Loucy (cell line): Measurements from ENCODE around the gene PNLIPRP1.

Experiments used
- H2AFZ ChIP-seq: fragments of 200-600 bp; sonication (generic); 2 replicates; pipeline ENCODE4 v1.6.0; 2016; ENCODE audit warnings: antibody characterized with exemption, mild to moderate bottlenecking, low read length, moderate library complexity
- H3F3A ChIP-seq: fragments of 200-600 bp; 2 replicates; pipeline ENCODE4 v1.6.0; 2016; ENCODE audit warnings: antibody characterized with exemption, low read depth, mild to moderate bottlenecking
- H3K27me3 ChIP-seq: fragments of 200-600 bp; sonication (generic); 2 replicates; pipeline ENCODE4 v1.6.1; 2014; ENCODE audit warnings: low read length, mild to moderate bottlenecking; ENCODE audit not compliant: insufficient read depth, poor library complexity, severe bottlenecking
- H3K36me3 ChIP-seq: fragments of 200-600 bp; sonication (generic); 2 replicates; pipeline ENCODE4 v1.6.1; 2016; ENCODE audit warnings: low read length; ENCODE audit not compliant: insufficient read depth
- H3K4me1 ChIP-seq: fragments of 200-600 bp; sonication (generic); 2 replicates; pipeline ENCODE4 v1.5.1; 2014; ENCODE audit warnings: low read length, mild to moderate bottlenecking; ENCODE audit not compliant: insufficient read depth, poor library complexity, severe bottlenecking
- H3K4me2 ChIP-seq: fragments of 200-600 bp; sonication (generic); 2 replicates; pipeline ENCODE4 v1.6.0; 2014; ENCODE audit warnings: antibody characterized with exemption, low read length, low read depth, mild to moderate bottlenecking; ENCODE audit not compliant: poor library complexity, severe bottlenecking
- H3K4me3 ChIP-seq: fragments of 200-600 bp; sonication (generic); 2 replicates; pipeline ENCODE4 v1.5.1; 2014; ENCODE audit warnings: low read length, mild to moderate bottlenecking, mixed read lengths; ENCODE audit not compliant: poor library complexity, severe bottlenecking
- H3K79me2 ChIP-seq: fragments of 200-600 bp; sonication (generic); 2 replicates; pipeline ENCODE4 v1.6.1; 2014; ENCODE audit warnings: low read length; ENCODE audit not compliant: insufficient read depth
- H3K9ac ChIP-seq: fragments of 200-600 bp; sonication (generic); 2 replicates; pipeline ENCODE4 v1.6.0; 2014; ENCODE audit warnings: mild to moderate bottlenecking, low read depth, low read length, moderate library complexity; ENCODE audit not compliant: poor library complexity, severe bottlenecking
- H3K9me2 ChIP-seq: fragments of 200-600 bp; sonication (generic); replicated peaks from 2 replicates; pipeline ENCODE4 v1.6.1; 2016; ENCODE audit warnings: low read depth, low read length, mixed read lengths
- H3K9me3 ChIP-seq: fragments of 200-600 bp; sonication (generic); 2 replicates; pipeline ENCODE4 v1.6.1; 2014; ENCODE audit warnings: mild to moderate bottlenecking, antibody characterized with exemption, low read length, low read depth; ENCODE audit not compliant: insufficient read depth
- H4K20me1 ChIP-seq: fragments of 200-600 bp; sonication (generic); 2 replicates; pipeline ENCODE4 v1.6.0; 2014; ENCODE audit warnings: antibody characterized with exemption, low read length, mild to moderate bottlenecking; ENCODE audit not compliant: insufficient read depth, poor library complexity, severe bottlenecking
- CTCF ChIP-seq: fragments of 200-600 bp; sonication (generic); conservative IDR thresholded peaks from 2 replicates; pipeline ENCODE4 v1.5.1; 2014; ENCODE audit warnings: mild to moderate bottlenecking, antibody characterized with exemption, low read length
- EZH2phosphoT487 ChIP-seq: fragments of 200-600 bp; IDR thresholded peaks from 2 replicates; pipeline ENCODE4 v1.6.1; 2018; ENCODE audit warnings: antibody characterized with exemption, mild to moderate bottlenecking, moderate library complexity, borderline replicate concordance

Gene PNLIPRP1

GRCh38 chr10:116574797-116575196, 16.0 kb upstream of the PNLIPRP1 start:
- Histone ChIP-seq H3K36me3 (no peaks in the 10 kb centered on the region), H3K27me3 (no peaks in the 10 kb centered on the region), H3K9me2 (no peaks in the 10 kb centered on the region), H3K9me3 (no peaks in the 10 kb centered on the region), H3K4me2 (no peak overlapping the region), H4K20me1 (no peaks in the 10 kb centered on the region), H3K4me3 (no peak overlapping the region), H3K9ac (no peak overlapping the region), H3K79me2 (no peaks in the 10 kb centered on the region), H3F3A (no peaks in the 10 kb centered on the region), H3K4me1 (no peaks in the 10 kb centered on the region), H2AFZ (no peak overlapping the region)
- no peak for TF ChIP-seq EZH2phosphoT487
- TF ChIP-seq CTCF, result no peak

GRCh38 chr10:116587878-116588591, 2.7 kb upstream of the PNLIPRP1 start:
- TF ChIP-seq EZH2phosphoT487 (no peak), CTCF (no peak)
- no peaks in the 10 kb centered on the region for H4K20me1 ChIP-seq
- H3K36me3 ChIP-seq, result no peaks in the 10 kb centered on the region
- no peak overlapping the region for H3K4me2 ChIP-seq
- H3F3A ChIP-seq, result no peaks in the 10 kb centered on the region
- H3K4me3 ChIP-seq, result no peak overlapping the region
- H3K9ac ChIP-seq, result no peak overlapping the region
- no peaks in the 10 kb centered on the region for H3K4me1 ChIP-seq
- H2AFZ ChIP-seq, result no peak overlapping the region
- H3K9me2 ChIP-seq, result no peaks in the 10 kb centered on the region
- H3K79me2 ChIP-seq, result no peaks in the 10 kb centered on the region
- H3K27me3 ChIP-seq, result no peaks in the 10 kb centered on the region
- no peaks in the 10 kb centered on the region for H3K9me3 ChIP-seq

- no peak for TF ChIP-seq CTCF
- TF ChIP-seq EZH2phosphoT487, result no peak
- H3K4me2 ChIP-seq, result no peak overlapping the region
These were observed 1.8 kb upstream of the PNLIPRP1 start for GRCh38 chr10:116588995-116589394.

More at GRCh38 chr10:116588995-116589394, 1.8 kb upstream of the PNLIPRP1 start:
- Histone ChIP-seq H3K27me3 (no peaks in the 10 kb centered on the region), H3K4me1 (no peaks in the 10 kb centered on the region), H3K36me3 (no peaks in the 10 kb centered on the region), H3K9ac (no peak overlapping the region), H3F3A (no peaks in the 10 kb centered on the region), H3K4me3 (no peak overlapping the region), H2AFZ (no peak overlapping the region), H3K9me2 (no peaks in the 10 kb centered on the region), H4K20me1 (no peaks in the 10 kb centered on the region), H3K9me3 (no peaks in the 10 kb centered on the region), H3K79me2 (no peaks in the 10 kb centered on the region)
